Measurements from ENCODE around the gene ZSCAN10. TPM values are rescaled to one million over a fixed set of nuclear protein-coding genes. Genes with fewer than 3 reads are reported as not detected.

Gene ZSCAN10
- total and polyA plus RNA-seq, 2 of the 13 experiments (the other 11 are each of a cell fraction or from before 2014, with no cell fraction given), result not detected

GRCh38 chr16:3112058-3112880, 13.2 kb upstream of the ZSCAN10 start, which contains the start of gene ZNF205 (continued):
- TF ChIP-seq ZNF687 (CRISPR knock-in tag; IDR thresholded peaks at IDR 0.05) (peak; percentile 80), MLXIP (CRISPR knock-in tag; IDR thresholded peaks at IDR 0.05; ENCODE audit: borderline replicate concordance) (no peak), MNT (IDR thresholded peaks at IDR 0.05) (no peak), ZBTB21 (CRISPR knock-in tag; IDR thresholded peaks at IDR 0.05) (no peak), ZNF124 (CRISPR knock-in tag; IDR thresholded peaks at IDR 0.05) (no peak), ZNF782 (CRISPR knock-in tag; IDR thresholded peaks at IDR 0.05; ENCODE audit: borderline replicate concordance) (no peak), BCL6 (CRISPR knock-in tag; IDR thresholded peaks at IDR 0.05) (0 out of 2 replicates have a peak, but pooled peaks have one; percentile 39), GZF1 (CRISPR knock-in tag; IDR thresholded peaks at IDR 0.05) (no peak), PTBP1 (IDR thresholded peaks at IDR 0.05; ENCODE audit: low read depth, low read length, poor library complexity, severe bottlenecking) (no peak), ZNF292 (CRISPR knock-in tag; IDR thresholded peaks at IDR 0.05; ENCODE audit: borderline replicate concordance, low read depth) (peak; percentile 21; the same call in 1 of the 2 replicates), MXD3 (CRISPR knock-in tag; IDR thresholded peaks at IDR 0.05) (peak; percentile 71), ZNF260 (CRISPR knock-in tag; IDR thresholded peaks at IDR 0.05; ENCODE audit: borderline replicate concordance, low read depth) (no peak), ZMYM3 (CRISPR knock-in tag; IDR thresholded peaks at IDR 0.05) (no peak), SMAD1 (CRISPR knock-in tag; IDR thresholded peaks at IDR 0.05; ENCODE audit: borderline replicate concordance, low read depth) (no peak), ETS1 (CRISPR knock-in tag; IDR thresholded peaks at IDR 0.05) (no peak), SNRNP70 (IDR thresholded peaks at IDR 0.05; ENCODE audit: low read depth, low read length) (no peak), NCOA2 (CRISPR knock-in tag; IDR thresholded peaks at IDR 0.05) (peak; percentile 34; the same call in 1 of the 2 replicates), ZNF879 (CRISPR knock-in tag; IDR thresholded peaks at IDR 0.05) (no peak), ZFP37 (CRISPR knock-in tag; IDR thresholded peaks at IDR 0.05; ENCODE audit: borderline replicate concordance) (no peak)
